Liver (tissue), 9 donors: ENCODE results near the gene PIAS4. TPM values are rescaled to one million over a fixed set of nuclear protein-coding genes. Genes with fewer than 3 reads are reported as not detected.
A peak's percentile ranks its signal among the peaks of the same experiment; 100 is the strongest.

Source experiments
- DNase-seq: peaks from one replicate; pipeline ENCODE4 v3.0.0-alpha.2; 2017; ENCODE audit warnings: low spot score
- H3K27ac ChIP-seq, 2 donors: one replicate each; pipeline ENCODE4 v1.7.0; 2013; ENCODE audit warnings: inconsistent platforms in 2 of 2, low read length in 2 of 2, control low read depth in 1 of 2, low read depth in 1 of 2, mild to moderate bottlenecking in 1 of 2
- H3K27me3 ChIP-seq, 4 donors: one replicate each; pipeline versions ENCODE4 v1.6.1 to v1.7.0; 2013; ENCODE audit warnings: low read length in 3 of 4, inconsistent platforms in 1 of 4, mild to moderate bottlenecking in 1 of 4, moderate library complexity in 1 of 4; ENCODE audit not compliant: control insufficient read depth in 4 of 4, insufficient read depth in 4 of 4
- H3K36me3 ChIP-seq, 4 donors: one replicate each; pipeline versions ENCODE4 v1.6.1 to v1.7.0; 2013; ENCODE audit warnings: low read length in 3 of 4, mild to moderate bottlenecking in 3 of 4, low read depth in 1 of 4, moderate library complexity in 1 of 4; ENCODE audit not compliant: control insufficient read depth in 4 of 4, insufficient read depth in 3 of 4
- H3K4me1 ChIP-seq, 4 donors: one replicate each; pipeline versions ENCODE4 v1.6.1 to v1.7.0; 2013; ENCODE audit warnings: low read length in 3 of 4, mild to moderate bottlenecking in 3 of 4, moderate library complexity in 1 of 4; ENCODE audit not compliant: control insufficient read depth in 4 of 4, insufficient read depth in 4 of 4
- H3K4me3 ChIP-seq, 3 donors: one replicate each; pipeline versions ENCODE4 v1.6.1 to v1.7.0; 2013; ENCODE audit warnings: low read length in 3 of 3, control low read depth in 1 of 3, low read depth in 1 of 3, mild to moderate bottlenecking in 1 of 3
- H3K9ac ChIP-seq, 2 donors: one replicate each; pipeline ENCODE4 v1.7.0; 2013; ENCODE audit warnings: low read length in 2 of 2, mild to moderate bottlenecking in 2 of 2, moderate library complexity in 2 of 2, control low read depth in 1 of 2, low read depth in 1 of 2
- H3K9me3 ChIP-seq, 4 donors: one replicate each; pipeline versions ENCODE4 v1.6.1 to v1.7.0; 2013; ENCODE audit warnings: low read length in 3 of 4; ENCODE audit not compliant: control insufficient read depth in 4 of 4
- EGR1 ChIP-seq, 2 donors: IDR thresholded peaks; 2 replicates each; pipeline ENCODE4 v1.6.1; 2016 to 2018; ENCODE audit warnings: antibody characterized with exemption in 2 of 2, low read depth in 2 of 2
- FOXA1 ChIP-seq: IDR thresholded peaks from 2 replicates; pipeline ENCODE4 v1.6.1; 2016; ENCODE audit warnings: antibody characterized with exemption
- FOXA2 ChIP-seq: IDR thresholded peaks from 2 replicates; pipeline ENCODE4 v1.6.1; 2016; ENCODE audit warnings: antibody characterized with exemption
- GABPA ChIP-seq, 2 donors: IDR thresholded peaks in 1 of 2; conservative IDR thresholded peaks in 1 of 2; 2 replicates each; pipeline ENCODE4 v1.6.1; 2016; ENCODE audit warnings: antibody characterized with exemption in 2 of 2, mild to moderate bottlenecking in 1 of 2, moderate library complexity in 1 of 2
- HNF4A ChIP-seq, 2 donors: conservative IDR thresholded peaks; 2 replicates each; pipeline ENCODE4 v1.6.1; 2016; ENCODE audit warnings: antibody characterized with exemption in 2 of 2, mild to moderate bottlenecking in 2 of 2
- HNF4G ChIP-seq: IDR thresholded peaks from 2 replicates; pipeline ENCODE4 v1.6.1; 2016; ENCODE audit warnings: antibody characterized with exemption
- JUND ChIP-seq, 2 donors: IDR thresholded peaks; 2 replicates each; pipeline ENCODE4 v1.6.1; 2016; ENCODE audit warnings: antibody characterized with exemption in 2 of 2
- NR2F2 ChIP-seq: IDR thresholded peaks from 2 replicates; pipeline ENCODE4 v1.6.1; 2016; ENCODE audit warnings: antibody characterized with exemption
- RAD21 ChIP-seq, 2 donors: IDR thresholded peaks; 2 replicates each; pipeline ENCODE4 v1.6.1; 2016; ENCODE audit warnings: antibody characterized with exemption in 2 of 2, mild to moderate bottlenecking in 2 of 2
- RXRA ChIP-seq, 2 donors: IDR thresholded peaks; 2 replicates each; pipeline ENCODE4 v1.6.1; 2017 to 2018; ENCODE audit warnings: antibody characterized with exemption in 2 of 2, mild to moderate bottlenecking in 1 of 2
- SP1 ChIP-seq: IDR thresholded peaks from 2 replicates; pipeline ENCODE4 v1.6.1; 2018; ENCODE audit warnings: antibody characterized with exemption, mild to moderate bottlenecking
- TAF1 ChIP-seq: conservative IDR thresholded peaks from 2 replicates; pipeline ENCODE4 v1.6.1; 2016; ENCODE audit warnings: antibody characterized with exemption, mild to moderate bottlenecking
- YY1 ChIP-seq: IDR thresholded peaks from 2 replicates; pipeline ENCODE4 v1.6.1; 2016; ENCODE audit warnings: antibody characterized with exemption, mild to moderate bottlenecking
- WGBS: extraction: QIAGEN DNeasy Blood & Tissue Kit; methylation state at CpG from one replicate; pipeline ENCODE4 v1.1.7; 2013; 5-methylcytosine and 5-hydroxymethylcytosine counted together
- polyA plus RNA-seq, 2 donors: library from polyadenylated mRNA; stranded (reverse) in 1 of 2; unstranded in 1 of 2; fragments of 200-250 nt in 1 of 2; fragments of >200 nt in 1 of 2; fragmentation: Nextera tagmentation in 1 of 2; extraction: Ambion mirVana in 1 of 2; gene quantifications; one replicate each; pipeline versions ENCODE4 v1.2.1 to v1.2.3, GENCODE V29; 2013 to 2015
- total RNA-seq, 2 donors: library from RNA; depleted of rRNA; stranded (reverse); fragments of >200 nt; gene quantifications; one replicate each; pipeline ENCODE4 v1.2.3, GENCODE V29; 2014
- TF ChIP-seq, protein P1 (sequence below): IDR thresholded peaks from 2 replicates; pipeline ENCODE4 v1.6.1; 2016; ENCODE audit warnings: antibody characterized with exemption
- TF ChIP-seq, protein P2 (sequence below): IDR thresholded peaks from 2 replicates; pipeline ENCODE4 v1.6.1; 2016; ENCODE audit warnings: antibody characterized with exemption
- TF ChIP-seq, protein P3 (sequence below): IDR thresholded peaks from 2 replicates; pipeline ENCODE4 v1.6.1; 2016; ENCODE audit warnings: antibody characterized with exemption, mild to moderate bottlenecking
- TF ChIP-seq, protein P4 (sequence below): fragments of 150-350 bp; IDR thresholded peaks from 2 replicates; pipeline ENCODE4 v1.5.1; 2017; ENCODE audit warnings: improper control_type of control experiment, low read depth, low read length; ENCODE audit not compliant: missing input control
- donor health status: healthy.
- donor health status: healthy.
- donor health status: healthy.
- donor health status: healthy.
- donor health status: healthy.

Gene PIAS4
- total and polyA plus RNA-seq, 4 donors, result 5.6 to 14.1 (median 10.6) TPM

DNA sequence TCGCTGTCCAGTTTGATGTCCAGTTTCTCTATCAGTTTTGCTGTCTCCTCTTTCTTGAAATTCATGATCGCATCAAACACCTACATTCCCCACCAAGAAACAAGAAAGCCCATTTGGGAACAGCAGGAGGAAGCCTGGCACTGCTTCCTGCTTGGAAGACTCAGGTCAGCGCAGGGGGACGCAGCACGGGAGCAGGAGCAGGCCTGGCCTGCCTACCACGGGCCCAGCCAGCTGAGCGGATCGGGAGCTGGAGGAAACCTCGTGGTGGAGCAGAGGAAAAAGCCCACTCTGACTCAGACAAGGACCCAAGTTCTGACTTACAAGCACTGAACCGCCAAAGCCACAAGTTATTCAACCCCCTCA is 26.2 kb upstream of the PIAS4 start:
- H3K4me3 ChIP-seq, result no peak overlapping the region
- DNase-seq, result no peak
- H3K27me3 ChIP-seq, result no peaks in the 10 kb centered on the region
- WGBS, result 96% methylated on average over 10 of the region's 10 CpGs
- H3K9ac ChIP-seq, result no peak overlapping the region
- TF ChIP-seq TAF1 (no peak), YY1 (no peak), HNF4A (conservative IDR thresholded peaks at IDR 0.05) (no peak), NR2F2 (no peak), JUND (IDR thresholded peaks at IDR 0.05) (no peak), HNF4G (no peak), EGR1 (IDR thresholded peaks at IDR 0.05; ENCODE audit: low read depth in 2 of 2) (no peak)
- TF ChIP-seq, protein P1, sequence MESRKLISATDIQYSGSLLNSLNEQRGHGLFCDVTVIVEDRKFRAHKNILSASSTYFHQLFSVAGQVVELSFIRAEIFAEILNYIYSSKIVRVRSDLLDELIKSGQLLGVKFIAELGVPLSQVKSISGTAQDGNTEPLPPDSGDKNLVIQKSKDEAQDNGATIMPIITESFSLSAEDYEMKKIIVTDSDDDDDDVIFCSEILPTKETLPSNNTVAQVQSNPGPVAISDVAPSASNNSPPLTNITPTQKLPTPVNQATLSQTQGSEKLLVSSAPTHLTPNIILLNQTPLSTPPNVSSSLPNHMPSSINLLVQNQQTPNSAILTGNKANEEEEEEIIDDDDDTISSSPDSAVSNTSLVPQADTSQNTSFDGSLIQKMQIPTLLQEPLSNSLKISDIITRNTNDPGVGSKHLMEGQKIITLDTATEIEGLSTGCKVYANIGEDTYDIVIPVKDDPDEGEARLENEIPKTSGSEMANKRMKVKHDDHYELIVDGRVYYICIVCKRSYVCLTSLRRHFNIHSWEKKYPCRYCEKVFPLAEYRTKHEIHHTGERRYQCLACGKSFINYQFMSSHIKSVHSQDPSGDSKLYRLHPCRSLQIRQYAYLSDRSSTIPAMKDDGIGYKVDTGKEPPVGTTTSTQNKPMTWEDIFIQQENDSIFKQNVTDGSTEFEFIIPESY, result no peak
- peaks cover 56 to 73% (median 69%) of the 10 kb centered on the region in 4 donors for H3K36me3 ChIP-seq
- no peak overlapping the region for H3K27ac ChIP-seq
- H3K9me3 ChIP-seq, result no peaks in the 10 kb centered on the region
- H3K4me1 ChIP-seq, result peaks cover 0 to 22% (median 18%) of the 10 kb centered on the region in 4 donors

DNA sequence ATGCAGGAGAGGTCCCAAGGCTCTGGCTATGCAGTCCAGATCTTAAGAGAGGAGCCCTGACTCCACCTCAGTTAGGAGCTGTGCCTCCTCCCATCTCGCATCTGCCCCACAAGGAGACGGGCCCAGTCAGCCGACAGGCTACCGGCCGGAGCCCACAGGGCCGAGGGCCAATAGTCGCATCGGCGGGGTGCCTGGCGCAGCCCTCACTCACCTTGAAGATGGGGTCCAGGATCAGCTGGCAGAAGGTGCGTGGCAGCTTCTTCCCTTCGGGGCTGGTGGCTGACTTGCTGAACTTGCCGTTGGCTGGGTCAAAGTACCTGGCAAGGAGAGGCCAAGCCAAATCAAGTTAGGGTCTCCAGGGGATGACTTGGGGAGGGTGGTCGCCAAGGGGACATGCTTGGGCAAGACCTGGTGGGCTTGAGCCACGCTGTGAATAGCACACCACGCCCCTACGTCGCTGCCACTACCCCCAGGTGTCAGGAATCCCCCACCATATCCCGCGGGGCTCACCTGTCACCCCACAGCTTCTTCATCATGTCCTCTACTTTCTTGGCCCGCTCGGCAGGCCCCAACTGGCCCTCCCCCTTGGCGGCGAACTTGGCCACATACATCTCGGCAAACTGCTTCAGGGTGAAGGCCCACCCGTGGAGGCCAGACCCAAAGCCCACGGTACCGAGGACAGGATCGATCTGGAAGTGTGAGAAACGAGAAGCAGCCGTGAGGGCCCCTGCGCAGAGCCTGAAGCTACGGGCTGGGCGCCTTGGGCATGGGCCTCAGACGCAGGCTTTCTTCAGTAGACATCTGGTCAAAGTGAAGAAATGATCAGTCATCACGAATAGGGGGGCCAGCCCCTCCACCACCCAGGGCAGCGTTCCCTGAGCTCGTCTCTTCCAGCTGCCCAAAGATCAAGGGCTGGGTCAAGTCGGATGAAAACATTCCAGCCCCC is 25.5 kb upstream of the PIAS4 start:
- Histone ChIP-seq H3K4me1 (peaks cover 0 to 28% (median 25%) of the 10 kb centered on the region in 4 donors), H3K27me3 (no peaks in the 10 kb centered on the region), H3K4me3 (no peak overlapping the region), H3K27ac (no peak overlapping the region), H3K9ac (no peak overlapping the region), H3K36me3 (peaks cover 49 to 66% (median 62%) of the 10 kb centered on the region in 4 donors), H3K9me3 (no peaks in the 10 kb centered on the region)
- no peak for TF ChIP-seq JUND (IDR thresholded peaks at IDR 0.05)
- no peak for TF ChIP-seq RXRA (IDR thresholded peaks at IDR 0.05)
- no peak for TF ChIP-seq FOXA1
- TF ChIP-seq SP1, result no peak
- no peak for TF ChIP-seq FOXA2
- no peak for TF ChIP-seq EGR1 (IDR thresholded peaks at IDR 0.05; ENCODE audit: low read depth in 2 of 2)
- no peak for TF ChIP-seq TAF1
- no peak for TF ChIP-seq GABPA (IDR thresholded peaks at IDR 0.05 in 1 of 2, conservative IDR thresholded peaks at IDR 0.05 in 1 of 2)
- DNase-seq, result no peak
- WGBS, result 91% methylated on average over 39 of the region's 39 CpGs

DNA sequence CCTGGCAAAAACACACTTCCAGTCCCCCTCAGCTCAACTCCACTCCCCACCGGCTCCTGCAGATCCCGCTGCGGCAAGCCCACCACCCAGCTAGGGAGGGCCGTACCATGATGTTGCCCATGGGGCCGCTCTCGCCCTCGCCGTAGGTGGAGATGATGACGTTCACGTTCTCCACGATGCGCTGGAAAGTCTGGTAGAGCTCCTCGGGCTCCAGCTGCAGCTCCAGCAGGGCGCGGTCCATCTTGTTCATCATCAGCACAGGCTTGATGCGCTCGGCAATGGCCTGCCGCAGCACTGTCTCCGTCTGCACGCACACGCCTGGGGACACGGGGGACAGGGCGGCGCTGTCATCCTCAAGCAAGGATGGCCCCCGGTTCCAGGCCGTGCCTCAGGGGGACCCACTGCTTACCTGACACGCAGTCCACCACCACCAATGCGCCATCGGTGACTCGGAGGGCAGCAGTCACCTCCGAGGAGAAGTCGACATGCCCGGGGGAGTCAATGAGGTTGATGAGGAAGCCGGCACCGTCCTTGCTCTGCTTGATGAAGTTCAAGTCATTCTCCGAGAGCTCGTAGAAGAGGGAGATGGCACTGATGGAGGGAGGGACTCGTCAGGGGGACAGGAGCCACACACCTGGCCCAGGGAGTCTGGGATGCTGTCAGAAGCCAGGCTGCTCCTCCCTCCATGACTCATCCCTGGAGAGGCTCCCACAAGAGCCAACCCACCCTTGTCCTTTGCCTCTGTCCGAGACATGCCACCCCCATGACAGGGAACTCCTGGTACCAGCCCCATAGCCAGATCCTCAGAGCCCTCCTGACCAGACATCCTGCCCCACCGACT is 24.6 kb upstream of the PIAS4 start:
- H3K36me3 ChIP-seq, result peaks cover 40 to 57% (median 54%) of the 10 kb centered on the region in 4 donors
- peaks cover 0 to 37% (median 31%) of the 10 kb centered on the region in 4 donors for H3K4me1 ChIP-seq
- TF ChIP-seq YY1, result no peak
- TF ChIP-seq GABPA (IDR thresholded peaks at IDR 0.05 in 1 of 2, conservative IDR thresholded peaks at IDR 0.05 in 1 of 2), result no peak
- no peak for TF ChIP-seq SP1
- TF ChIP-seq, protein P2, sequence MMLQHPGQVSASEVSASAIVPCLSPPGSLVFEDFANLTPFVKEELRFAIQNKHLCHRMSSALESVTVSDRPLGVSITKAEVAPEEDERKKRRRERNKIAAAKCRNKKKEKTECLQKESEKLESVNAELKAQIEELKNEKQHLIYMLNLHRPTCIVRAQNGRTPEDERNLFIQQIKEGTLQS, result no peak
- TF ChIP-seq RXRA (IDR thresholded peaks at IDR 0.05), result no peak
- TF ChIP-seq RAD21 (IDR thresholded peaks at IDR 0.05), result no peak
- no peak for TF ChIP-seq TAF1
- no peak for TF ChIP-seq EGR1 (IDR thresholded peaks at IDR 0.05; ENCODE audit: low read depth in 2 of 2)
- TF ChIP-seq, protein P3, sequence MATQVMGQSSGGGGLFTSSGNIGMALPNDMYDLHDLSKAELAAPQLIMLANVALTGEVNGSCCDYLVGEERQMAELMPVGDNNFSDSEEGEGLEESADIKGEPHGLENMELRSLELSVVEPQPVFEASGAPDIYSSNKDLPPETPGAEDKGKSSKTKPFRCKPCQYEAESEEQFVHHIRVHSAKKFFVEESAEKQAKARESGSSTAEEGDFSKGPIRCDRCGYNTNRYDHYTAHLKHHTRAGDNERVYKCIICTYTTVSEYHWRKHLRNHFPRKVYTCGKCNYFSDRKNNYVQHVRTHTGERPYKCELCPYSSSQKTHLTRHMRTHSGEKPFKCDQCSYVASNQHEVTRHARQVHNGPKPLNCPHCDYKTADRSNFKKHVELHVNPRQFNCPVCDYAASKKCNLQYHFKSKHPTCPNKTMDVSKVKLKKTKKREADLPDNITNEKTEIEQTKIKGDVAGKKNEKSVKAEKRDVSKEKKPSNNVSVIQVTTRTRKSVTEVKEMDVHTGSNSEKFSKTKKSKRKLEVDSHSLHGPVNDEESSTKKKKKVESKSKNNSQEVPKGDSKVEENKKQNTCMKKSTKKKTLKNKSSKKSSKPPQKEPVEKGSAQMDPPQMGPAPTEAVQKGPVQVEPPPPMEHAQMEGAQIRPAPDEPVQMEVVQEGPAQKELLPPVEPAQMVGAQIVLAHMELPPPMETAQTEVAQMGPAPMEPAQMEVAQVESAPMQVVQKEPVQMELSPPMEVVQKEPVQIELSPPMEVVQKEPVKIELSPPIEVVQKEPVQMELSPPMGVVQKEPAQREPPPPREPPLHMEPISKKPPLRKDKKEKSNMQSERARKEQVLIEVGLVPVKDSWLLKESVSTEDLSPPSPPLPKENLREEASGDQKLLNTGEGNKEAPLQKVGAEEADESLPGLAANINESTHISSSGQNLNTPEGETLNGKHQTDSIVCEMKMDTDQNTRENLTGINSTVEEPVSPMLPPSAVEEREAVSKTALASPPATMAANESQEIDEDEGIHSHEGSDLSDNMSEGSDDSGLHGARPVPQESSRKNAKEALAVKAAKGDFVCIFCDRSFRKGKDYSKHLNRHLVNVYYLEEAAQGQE, result no peak
- TF ChIP-seq, protein P4, sequence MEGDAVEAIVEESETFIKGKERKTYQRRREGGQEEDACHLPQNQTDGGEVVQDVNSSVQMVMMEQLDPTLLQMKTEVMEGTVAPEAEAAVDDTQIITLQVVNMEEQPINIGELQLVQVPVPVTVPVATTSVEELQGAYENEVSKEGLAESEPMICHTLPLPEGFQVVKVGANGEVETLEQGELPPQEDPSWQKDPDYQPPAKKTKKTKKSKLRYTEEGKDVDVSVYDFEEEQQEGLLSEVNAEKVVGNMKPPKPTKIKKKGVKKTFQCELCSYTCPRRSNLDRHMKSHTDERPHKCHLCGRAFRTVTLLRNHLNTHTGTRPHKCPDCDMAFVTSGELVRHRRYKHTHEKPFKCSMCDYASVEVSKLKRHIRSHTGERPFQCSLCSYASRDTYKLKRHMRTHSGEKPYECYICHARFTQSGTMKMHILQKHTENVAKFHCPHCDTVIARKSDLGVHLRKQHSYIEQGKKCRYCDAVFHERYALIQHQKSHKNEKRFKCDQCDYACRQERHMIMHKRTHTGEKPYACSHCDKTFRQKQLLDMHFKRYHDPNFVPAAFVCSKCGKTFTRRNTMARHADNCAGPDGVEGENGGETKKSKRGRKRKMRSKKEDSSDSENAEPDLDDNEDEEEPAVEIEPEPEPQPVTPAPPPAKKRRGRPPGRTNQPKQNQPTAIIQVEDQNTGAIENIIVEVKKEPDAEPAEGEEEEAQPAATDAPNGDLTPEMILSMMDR, result no peak

More for the DNA sequence above, 24.6 kb upstream of the PIAS4 start:
- Histone ChIP-seq H3K4me3 (no peak overlapping the region), H3K9ac (no peak overlapping the region), H3K27ac (peak overlapping the region in 1 of 2 donors; percentile 97), H3K27me3 (no peaks in the 10 kb centered on the region), H3K9me3 (no peaks in the 10 kb centered on the region)
- WGBS, result 91% methylated on average over 40 of the region's 40 CpGs
- no peak for DNase-seq
